Measurements from ENCODE around the gene PAK1.

The PAK1 gene

GRCh38 chr11:77359481-77359880, 114.4 kb downstream of the PAK1 start:
- DNase-seq = no peak

- DNase-seq = no peak
Measured at GRCh38 chr11:77353131-77353530, 120.8 kb downstream of the PAK1 start.

GRCh38 chr11:77351281-77351886, 122.5 kb downstream of the PAK1 start:
- DNase-seq = no peak

GRCh38 chr11:77347948-77348347, 125.9 kb downstream of the PAK1 start:
- no peak for DNase-seq

GRCh38 chr11:77346906-77347603, 126.8 kb downstream of the PAK1 start:
- DNase-seq = no peak

- DNase-seq = no peak
Measured at GRCh38 chr11:77345621-77346020, 128.3 kb downstream of the PAK1 start.

GRCh38 chr11:77340501-77340900, 133.4 kb downstream of the PAK1 start:
- DNase-seq = no peak

GRCh38 chr11:77332259-77332658, 141.6 kb downstream of the PAK1 start:
- DNase-seq = no peak

GRCh38 chr11:77325159-77325558, 148.7 kb downstream of the PAK1 start:
- no peak for DNase-seq

- DNase-seq = no peak
Measured at GRCh38 chr11:77324508-77324907, 149.4 kb downstream of the PAK1 start.

- no peak for DNase-seq
Measured at GRCh38 chr11:77322926-77323590, 150.8 kb downstream of the PAK1 start.

GRCh38 chr11:77322506-77322905, 151.4 kb downstream of the PAK1 start:
- no peak for DNase-seq

GRCh38 chr11:77320351-77320750, 153.5 kb downstream of the PAK1 start:
- DNase-seq = no peak

- DNase-seq = no peak
Measured at GRCh38 chr11:77318600-77318999, 155.3 kb downstream of the PAK1 start.

- DNase-seq = peak; percentile 30
Measured at GRCh38 chr11:77316733-77317342, 157.1 kb downstream of the PAK1 start.

GRCh38 chr11:77312107-77312506, 161.8 kb downstream of the PAK1 start:
- DNase-seq = no peak

- no peak for DNase-seq
Measured at GRCh38 chr11:77311701-77312100, 162.2 kb downstream of the PAK1 start.

GRCh38 chr11:77310721-77311120, 163.2 kb downstream of the PAK1 start:
- no peak for DNase-seq

- DNase-seq = peak; percentile 20
Measured at GRCh38 chr11:77309401-77310085, 164.4 kb downstream of the PAK1 start.

GRCh38 chr11:77308838-77309237, 165.1 kb downstream of the PAK1 start:
- DNase-seq = no peak

GRCh38 chr11:77303328-77303727, 170.6 kb downstream of the PAK1 start:
- DNase-seq = no peak

GRCh38 chr11:77302752-77303151, 171.1 kb downstream of the PAK1 start:
- DNase-seq = no peak

- DNase-seq = no peak
Measured at GRCh38 chr11:77301510-77301909, 172.4 kb downstream of the PAK1 start, which contains the start of gene GDPD4. Gene GDPD4 (minus strand): TSS chr11:77301686. CDS start chr11:77285137, 16,549 bp downstream.
